Calu3 (cell line): ENCODE data around the gene HBD. TPM values are rescaled to one million over a fixed set of nuclear protein-coding genes. Genes with fewer than 3 reads are reported as not detected.

Experiments
- BruUV-seq: library from RNA; stranded (reverse); fragments of 400-500 nt; replicated peaks from 2 replicates; lab custom pipeline; 2021; lab: Mats Ljungman, UMichigan
- CTCF ChIA-PET: fragments of 300-600 bp; sonication (Branson Sonifier 250); formaldehyde crosslinking; loops from one replicate; lab custom pipeline; 2022; ENCODE audit warnings: antibody characterized with exemption; lab: Charles Lee
- DNase-seq: peaks from one replicate; pipeline ENCODE4 v3.0.0; 2022
- H3K27ac Mint-ChIP-seq: one replicate; pipeline ENCODE4 v1.8.0; 2022; ENCODE audit warnings: mixed read lengths; ENCODE audit not compliant: unreplicated experiment
- H3K27me3 Mint-ChIP-seq: one replicate; pipeline ENCODE4 v1.8.0; 2022; ENCODE audit warnings: mixed read lengths; ENCODE audit not compliant: unreplicated experiment
- H3K36me3 Mint-ChIP-seq: one replicate; pipeline ENCODE4 v1.8.0; 2022; ENCODE audit warnings: mild to moderate bottlenecking, moderate library complexity, mixed read lengths; ENCODE audit not compliant: insufficient read depth, unreplicated experiment
- H3K4me1 Mint-ChIP-seq: one replicate; pipeline ENCODE4 v1.8.0; 2022; ENCODE audit warnings: mild to moderate bottlenecking, low read depth, mixed read lengths; ENCODE audit not compliant: unreplicated experiment
- H3K4me3 Mint-ChIP-seq: one replicate; pipeline ENCODE4 v1.8.0; 2022; ENCODE audit warnings: mild to moderate bottlenecking, low read depth, moderate library complexity, mixed read lengths; ENCODE audit not compliant: unreplicated experiment
- H3K9me3 Mint-ChIP-seq: one replicate; pipeline ENCODE4 v1.8.0; 2022; ENCODE audit warnings: low read depth, mixed read lengths; ENCODE audit not compliant: unreplicated experiment
- CTCF ChIP-seq: fragments of 200-600 bp; IDR thresholded peaks from one replicate; pipeline ENCODE4 v1.8.0; 2022; ENCODE audit warnings: antibody characterized with exemption; ENCODE audit not compliant: unreplicated experiment
- intact Hi-C: fragments of 100-400 bp; cut with micrococcal nuclease; formaldehyde crosslinking; loops from one replicate; pipeline ENCODE4 v1.10.0; 2022; ENCODE audit not compliant: unreplicated experiment
- total RNA-seq: library from RNA; stranded (reverse); gene quantifications from 2 replicates; pipeline ENCODE4 v1.2.3, GENCODE V29; 2022

HBD gene
- total RNA-seq, 1 experiment from 2014 or later, result not detected

DNA sequence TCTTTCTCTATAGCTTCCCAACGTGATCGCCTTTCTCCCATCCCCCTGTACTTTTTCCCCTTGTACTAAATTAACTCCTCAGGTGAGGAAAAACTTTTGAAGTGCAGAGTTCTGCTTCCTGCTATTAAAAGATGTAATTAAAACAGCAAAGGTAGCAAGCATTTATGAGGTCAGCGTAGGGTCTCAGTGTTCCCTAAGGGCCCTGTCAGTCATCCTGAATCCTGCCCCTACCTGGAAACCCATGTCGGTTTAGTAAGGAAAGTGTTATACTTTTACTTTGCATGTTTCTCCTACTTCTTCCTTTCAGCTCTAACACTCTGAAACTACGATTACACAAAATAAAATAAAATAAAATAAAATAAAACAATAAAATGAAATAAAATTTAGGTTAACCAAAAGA is 6.2 kb downstream of the HBD start:
- no peak overlapping the region for H3K4me3 Mint-ChIP-seq
- no peaks in the 10 kb centered on the region for H3K36me3 Mint-ChIP-seq
- no peaks in the 10 kb centered on the region for H3K27me3 Mint-ChIP-seq
- H3K4me1 Mint-ChIP-seq, result no peaks in the 10 kb centered on the region
- intact Hi-C loops, result no loop called here
- TF ChIP-seq CTCF, result no peak
- CTCF ChIA-PET, result no interaction called here
- DNase-seq, result no peak
- BruUV-seq, result no TSS peak
- H3K27ac Mint-ChIP-seq, result no peak overlapping the region
- H3K9me3 Mint-ChIP-seq, result no peaks in the 10 kb centered on the region

- H3K4me1 Mint-ChIP-seq, result no peaks in the 10 kb centered on the region
- no peaks in the 10 kb centered on the region for H3K36me3 Mint-ChIP-seq
- TF ChIP-seq CTCF, result no peak
- no peaks in the 10 kb centered on the region for H3K27me3 Mint-ChIP-seq
- no TSS peak for BruUV-seq
- intact Hi-C loops, result no loop called here
- no peak overlapping the region for H3K27ac Mint-ChIP-seq
- no peak for DNase-seq
- H3K9me3 Mint-ChIP-seq, result no peaks in the 10 kb centered on the region
- CTCF ChIA-PET, result no interaction called here
- H3K4me3 Mint-ChIP-seq, result no peak overlapping the region
Observed at GRCh38 chr11:5227681-5228080, 6.6 kb downstream of the HBD start.

GRCh38 chr11:5226732-5227310 is 7.5 kb downstream of the HBD start, which contains the start of gene HBB:
TSS of gene HBB (minus strand) at chr11:5227071. CDS start at chr11:5227021, 50 bp downstream.
- no peak within 1 kb of the TSS for H3K27ac Mint-ChIP-seq
- CTCF ChIA-PET, result no interaction called here
- intact Hi-C loops, result no loop called here
- H3K27me3 Mint-ChIP-seq, result no peaks in the 10 kb centered on the region
- DNase-seq, result no peak
- TF ChIP-seq CTCF, result no peak
- no peaks in the 10 kb centered on the region for H3K4me1 Mint-ChIP-seq
- no peaks in the 10 kb centered on the region for H3K9me3 Mint-ChIP-seq
- H3K4me3 Mint-ChIP-seq, result no peak within 1 kb of the TSS
- H3K36me3 Mint-ChIP-seq, result no peaks in the 10 kb centered on the region
- BruUV-seq, result no TSS peak

DNA sequence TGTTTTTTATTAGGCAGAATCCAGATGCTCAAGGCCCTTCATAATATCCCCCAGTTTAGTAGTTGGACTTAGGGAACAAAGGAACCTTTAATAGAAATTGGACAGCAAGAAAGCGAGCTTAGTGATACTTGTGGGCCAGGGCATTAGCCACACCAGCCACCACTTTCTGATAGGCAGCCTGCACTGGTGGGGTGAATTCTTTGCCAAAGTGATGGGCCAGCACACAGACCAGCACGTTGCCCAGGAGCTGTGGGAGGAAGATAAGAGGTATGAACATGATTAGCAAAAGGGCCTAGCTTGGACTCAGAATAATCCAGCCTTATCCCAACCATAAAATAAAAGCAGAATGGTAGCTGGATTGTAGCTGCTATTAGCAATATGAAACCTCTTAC is 8.8 kb downstream of the HBD start:
- Mint-ChIP-seq H3K27ac (no peak overlapping the region), H3K4me1 (no peaks in the 10 kb centered on the region), H3K27me3 (no peaks in the 10 kb centered on the region), H3K36me3 (no peaks in the 10 kb centered on the region), H3K4me3 (no peak overlapping the region), H3K9me3 (peaks cover 4% of the 10 kb centered on the region)
- CTCF ChIA-PET, result no interaction called here
- no peak for DNase-seq
- intact Hi-C loops, result no loop called here
- BruUV-seq, result no TSS peak
- TF ChIP-seq CTCF, result no peak
